Choroid plexus epithelial cell (primary cell): ENCODE results near the gene PCGF3.

Source experiments
- DNase-seq: peaks from one replicate; pipeline ENCODE4 v3.0.0-alpha.2; 2010; ENCODE audit warnings: low read depth
- H3K4me3 ChIP-seq: 2 replicates; pipeline ENCODE4 v1.5.1; 2011; ENCODE audit warnings: low read depth, mild to moderate bottlenecking, control low read depth, low read length, moderate library complexity
- TF ChIP-seq, protein P1 (sequence below): conservative IDR thresholded peaks from 2 replicates; pipeline ENCODE4 v1.5.1; 2011; ENCODE audit warnings: low read depth, mild to moderate bottlenecking, control low read depth, inconsistent platforms, low read length, moderate library complexity

Gene PCGF3

DNA sequence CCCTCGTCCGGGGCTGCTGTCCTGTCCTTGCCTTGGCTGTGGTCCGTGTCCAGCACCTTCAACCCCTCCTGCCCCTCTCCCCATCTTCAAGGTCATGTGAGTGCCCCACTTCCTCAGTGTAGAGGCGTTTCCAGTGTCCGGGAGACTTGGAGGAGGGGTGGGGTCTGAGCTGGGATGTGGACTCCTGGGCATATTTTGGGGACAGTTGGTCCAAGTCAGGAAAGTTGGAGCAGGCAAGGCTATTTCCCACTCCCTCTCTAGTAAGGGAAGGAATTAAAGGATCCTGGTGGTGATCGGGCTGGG is 3.0 kb downstream of the PCGF3 start:
- no peak overlapping the region for H3K4me3 ChIP-seq
- TF ChIP-seq, protein P1, sequence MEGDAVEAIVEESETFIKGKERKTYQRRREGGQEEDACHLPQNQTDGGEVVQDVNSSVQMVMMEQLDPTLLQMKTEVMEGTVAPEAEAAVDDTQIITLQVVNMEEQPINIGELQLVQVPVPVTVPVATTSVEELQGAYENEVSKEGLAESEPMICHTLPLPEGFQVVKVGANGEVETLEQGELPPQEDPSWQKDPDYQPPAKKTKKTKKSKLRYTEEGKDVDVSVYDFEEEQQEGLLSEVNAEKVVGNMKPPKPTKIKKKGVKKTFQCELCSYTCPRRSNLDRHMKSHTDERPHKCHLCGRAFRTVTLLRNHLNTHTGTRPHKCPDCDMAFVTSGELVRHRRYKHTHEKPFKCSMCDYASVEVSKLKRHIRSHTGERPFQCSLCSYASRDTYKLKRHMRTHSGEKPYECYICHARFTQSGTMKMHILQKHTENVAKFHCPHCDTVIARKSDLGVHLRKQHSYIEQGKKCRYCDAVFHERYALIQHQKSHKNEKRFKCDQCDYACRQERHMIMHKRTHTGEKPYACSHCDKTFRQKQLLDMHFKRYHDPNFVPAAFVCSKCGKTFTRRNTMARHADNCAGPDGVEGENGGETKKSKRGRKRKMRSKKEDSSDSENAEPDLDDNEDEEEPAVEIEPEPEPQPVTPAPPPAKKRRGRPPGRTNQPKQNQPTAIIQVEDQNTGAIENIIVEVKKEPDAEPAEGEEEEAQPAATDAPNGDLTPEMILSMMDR = no peak
- DNase-seq = no peak

DNA sequence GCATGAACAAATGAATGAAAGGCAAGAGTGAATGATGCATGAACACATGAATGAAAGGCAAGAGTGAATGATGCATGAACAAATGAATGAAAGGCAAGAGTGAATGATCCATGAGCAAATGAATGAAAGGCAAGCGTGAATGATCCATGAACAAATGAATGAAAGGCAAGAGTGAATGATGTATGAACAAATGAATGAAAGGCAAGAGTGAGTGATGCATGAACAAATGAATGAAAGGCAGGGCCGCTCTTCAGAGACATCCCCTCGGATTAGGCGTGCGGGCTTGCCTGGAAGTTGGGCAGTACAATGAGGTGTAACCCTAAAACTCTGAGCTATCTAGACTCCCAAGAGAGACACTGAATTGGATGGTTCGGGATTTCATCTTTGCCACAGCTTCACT is 3.7 kb downstream of the PCGF3 start:
- H3K4me3 ChIP-seq = no peak overlapping the region
- TF ChIP-seq, protein P1 = no peak
- no peak for DNase-seq

DNA sequence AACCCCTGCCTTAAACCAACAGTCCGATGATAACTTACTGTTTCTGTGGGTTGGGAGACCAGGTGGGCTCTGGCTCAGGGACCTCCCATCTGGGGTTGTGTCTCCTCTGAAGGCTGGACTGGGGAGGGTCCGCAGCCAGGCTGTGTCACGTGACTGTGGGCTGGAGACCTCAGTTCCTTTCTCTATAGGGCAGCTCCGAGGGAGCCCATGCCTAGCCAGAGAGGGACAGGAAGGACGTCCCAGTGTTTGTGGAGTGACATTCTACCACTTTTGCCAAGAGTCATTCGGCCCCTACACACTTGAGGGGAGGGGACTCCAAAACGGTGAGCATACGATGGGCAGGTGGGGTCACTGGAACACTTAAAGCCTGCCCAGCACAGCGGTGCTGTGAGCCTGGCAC is 4.5 kb downstream of the PCGF3 start:
- H3K4me3 ChIP-seq = no peak overlapping the region
- TF ChIP-seq, protein P1 = no peak
- DNase-seq = no peak

- no peak for DNase-seq
- TF ChIP-seq, protein P1 = no peak
Measured at GRCh38 chr4:710916-711315, 5.3 kb downstream of the PCGF3 start.

GRCh38 chr4:712093-712492 is 6.5 kb downstream of the PCGF3 start:
- H3K4me3 ChIP-seq = no peak overlapping the region
- TF ChIP-seq, protein P1 = no peak
- DNase-seq = no peak

More at GRCh38 chr4:710916-711315, 5.3 kb downstream of the PCGF3 start:
- no peak overlapping the region for H3K4me3 ChIP-seq

DNA sequence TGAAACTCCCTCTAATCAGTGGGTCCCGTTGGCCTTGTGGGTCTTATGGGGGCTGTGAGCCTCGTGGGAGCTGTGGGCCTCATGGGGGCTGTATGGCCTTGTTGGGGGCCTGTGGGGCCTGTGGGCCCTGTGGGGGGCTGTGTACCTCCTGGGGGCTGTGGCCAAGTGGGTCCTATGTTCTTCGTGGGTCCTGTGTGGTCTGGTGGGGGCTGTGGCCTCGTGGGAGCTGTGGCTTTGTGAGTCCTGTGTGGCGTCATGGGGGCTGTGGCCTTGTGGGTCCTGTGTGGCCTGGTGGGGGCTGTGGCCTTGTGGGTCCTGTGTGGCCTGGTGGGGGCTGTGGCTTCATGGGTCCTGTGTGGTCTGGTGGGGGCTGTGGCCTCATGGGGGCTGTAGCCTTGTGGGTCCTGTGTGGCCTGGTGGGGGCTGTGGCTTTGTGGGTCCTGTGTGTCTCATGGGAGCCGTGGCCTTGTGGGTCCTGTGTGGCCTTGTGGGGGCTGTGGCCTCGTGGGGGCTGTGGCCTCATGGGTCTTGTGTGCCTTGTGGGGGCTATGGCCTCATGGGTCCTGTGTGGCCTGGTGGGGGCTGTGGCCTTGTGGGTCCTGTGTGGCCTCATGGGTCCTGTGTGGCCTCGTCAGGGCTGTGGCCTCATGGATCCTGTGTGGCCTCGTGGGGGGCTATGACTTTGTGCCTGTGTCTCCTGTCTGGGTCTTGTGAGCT is 7.4 kb downstream of the PCGF3 start:
- TF ChIP-seq, protein P1 = no peak
- H3K4me3 ChIP-seq = no peak overlapping the region
- no peak for DNase-seq

DNA sequence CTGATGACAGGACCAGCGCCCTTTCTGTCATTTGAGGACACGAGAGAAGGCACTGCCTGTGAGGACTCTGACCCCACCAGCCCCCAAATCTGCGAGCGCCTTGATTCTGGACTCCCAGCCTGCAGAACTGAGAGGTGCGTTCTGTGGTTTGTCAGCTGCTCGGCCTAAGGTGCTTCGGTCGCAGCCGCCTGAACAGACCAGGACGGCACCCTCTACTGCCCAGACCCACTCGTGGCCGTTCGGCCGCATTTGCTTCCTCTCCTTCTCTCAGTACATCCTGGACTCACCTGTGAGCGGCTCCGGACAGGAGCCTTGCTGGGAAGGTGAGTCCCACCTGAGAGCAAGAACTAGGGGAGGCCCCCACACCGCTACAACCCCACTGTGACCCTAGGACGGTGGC is 8.5 kb downstream of the PCGF3 start:
- no peak for DNase-seq
- H3K4me3 ChIP-seq = no peak overlapping the region
- TF ChIP-seq, protein P1 = no peak
